ENCODE data around the gene GRM8.

GRCh38 chr7:126845331-126845730 is 407.4 kb downstream of the GRM8 start:
- TF ChIP-seq CTCF (IDR thresholded peaks at IDR 0.05; ENCODE audit: insufficient read depth, low read depth, low read length): no peak
- no peak for TF ChIP-seq EZH2 (IDR thresholded peaks at IDR 0.05; ENCODE audit: insufficient read depth, low read length)

Measured in astrocyte (in vitro differentiated cells and primary cell).